OCI-LY3 (cell line): ENCODE results near the gene SERPINA4.

ENCODE experiments used
- CTCF ChIP-seq: fragments of 200-600, 300-600 bp; sonication (generic); IDR thresholded peaks from 2 replicates; pipeline ENCODE4 v1.5.1; 2014; ENCODE audit warnings: antibody characterized with exemption, low read length, low read depth
- EZH2phosphoT487 ChIP-seq: fragments of 200-600 bp; shearing (Covaris generic); IDR thresholded peaks from 2 replicates; pipeline ENCODE4 v1.6.1; 2018; ENCODE audit warnings: antibody characterized with exemption, mixed run types, low read depth

GRCh38 chr14:94574336-94574735, 13.1 kb downstream of the SERPINA4 start:
- no peak for TF ChIP-seq CTCF
- TF ChIP-seq EZH2phosphoT487, result no peak
